Upper lobe of left lung (tissue), 6 donors: ENCODE measurements around the gene MS4A18. TPM values are rescaled to one million over a fixed set of nuclear protein-coding genes. Genes with fewer than 3 reads are reported as not detected.

ENCODE experiments used
- ATAC-seq, 2 donors: fragments of 200-7000 bp; cut with Tn5 transposase; one replicate each; pipeline ENCODE4 v1.9.1; 2022; ENCODE audit warnings: mild to moderate bottlenecking in 2 of 2, moderate library complexity in 2 of 2; ENCODE audit not compliant: low FRiP score in 2 of 2
- DNase-seq, 2 donors: peaks; one replicate each; pipeline ENCODE4 v3.0.0-alpha.2; 2019 to 2020
- H3K27ac ChIP-seq, 4 donors: fragments of 200-600 bp; sonication (generic); one replicate each; pipeline ENCODE4 v1.5.1; 2016 to 2019
- H3K27me3 ChIP-seq, 4 donors: fragments of 200-600 bp; sonication (generic); one replicate each; pipeline ENCODE4 v1.5.1; 2017 to 2019
- H3K36me3 ChIP-seq, 4 donors: fragments of 200-600 bp; sonication (generic); one replicate each; pipeline ENCODE4 v1.5.1; 2016 to 2019
- H3K4me1 ChIP-seq, 4 donors: fragments of 200-600 bp; sonication (generic); one replicate each; pipeline ENCODE4 v1.5.1; 2018 to 2019
- H3K4me3 ChIP-seq, 4 donors: fragments of 200-600 bp; sonication (generic); one replicate each; pipeline ENCODE4 v1.5.1; 2017 to 2019; ENCODE audit warnings: mild to moderate bottlenecking in 2 of 4, moderate library complexity in 1 of 4
- H3K9me3 ChIP-seq, 4 donors: fragments of 200-600 bp; sonication (generic); one replicate each; pipeline ENCODE4 v1.5.1; 2018 to 2019
- EP300 ChIP-seq, 4 donors: sonication (generic); formaldehyde crosslinking; IDR thresholded peaks; one replicate each; pipeline ENCODE4 v1.5.1; 2017; ENCODE audit warnings: antibody characterized with exemption in 4 of 4, control low read depth in 2 of 4
- POLR2A ChIP-seq, 4 donors: fragments of 450-650 bp; IDR thresholded peaks; one replicate each; pipeline ENCODE4 v1.5.1; 2016 to 2017; ENCODE audit warnings: antibody characterized with exemption in 4 of 4, mild to moderate bottlenecking in 2 of 4
- POLR2AphosphoS5 ChIP-seq, 2 donors: sonication (generic); formaldehyde crosslinking; IDR thresholded peaks; one replicate each; pipeline ENCODE4 v1.5.1; 2017; ENCODE audit warnings: antibody characterized with exemption in 2 of 2
- WGBS, 2 donors: methylation state at CpG; one replicate each; pipeline ENCODE4 v1.1.5; 2017 to 2018; 5-methylcytosine and 5-hydroxymethylcytosine counted together
- total RNA-seq, 6 donors: library from RNA; depleted of rRNA in 4 of 6; stranded (reverse); fragments of >200 nt in 4 of 6; gene quantifications; one replicate each; pipeline versions ENCODE4 v1.1.0 to v1.2.1, GENCODE V29; 2016 to 2021
- TF ChIP-seq, protein P1 (sequence below), 6 experiments: fragments of 450-650 bp in 4 of 6; fragments of 200-600 bp in 2 of 6; sonication (generic) in 2 of 6; IDR thresholded peaks; one replicate each; pipeline ENCODE4 v1.5.1; 2016 to 2019; ENCODE audit warnings: antibody characterized with exemption in 6 of 6
- donor health status: DM: no; HTN: no; CAD: no; lungs with moderate emphysema.
- donor health status: DM: no; HTN: yes; CAD: no; lungs with severe emphysema.

The MS4A18 gene
- total RNA-seq, 6 donors from 2014 or later = not detected

DNA sequence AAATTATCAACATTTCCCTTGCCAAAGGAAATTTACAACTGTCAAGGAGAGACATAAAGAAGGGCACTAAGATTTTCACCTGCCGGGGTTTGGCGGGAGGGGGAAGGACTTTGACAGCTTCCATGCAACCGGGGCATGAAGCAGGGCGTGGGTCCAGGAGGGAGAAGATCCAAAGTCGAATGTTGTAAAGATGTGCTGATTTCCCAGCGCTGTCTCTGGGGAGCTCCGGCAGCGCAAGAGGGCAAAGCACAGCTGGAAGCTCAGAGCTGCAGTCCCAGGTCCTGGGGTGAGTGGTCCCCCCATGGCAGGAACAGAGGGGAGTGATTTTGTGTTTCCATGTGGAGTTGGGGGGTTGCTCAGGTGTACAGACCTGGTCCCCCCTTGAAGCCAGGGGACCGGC lies 60.6 kb downstream of the MS4A18 start, which contains the start of gene MS4A10:
TSS of gene MS4A10 (plus strand) at position 198 of the 400 bp plus-strand sequence. CDS start 5,003 bp downstream, outside the sequence.
- no peak for TF ChIP-seq POLR2A (IDR thresholded peaks at IDR 0.05)
- TF ChIP-seq, protein P1, sequence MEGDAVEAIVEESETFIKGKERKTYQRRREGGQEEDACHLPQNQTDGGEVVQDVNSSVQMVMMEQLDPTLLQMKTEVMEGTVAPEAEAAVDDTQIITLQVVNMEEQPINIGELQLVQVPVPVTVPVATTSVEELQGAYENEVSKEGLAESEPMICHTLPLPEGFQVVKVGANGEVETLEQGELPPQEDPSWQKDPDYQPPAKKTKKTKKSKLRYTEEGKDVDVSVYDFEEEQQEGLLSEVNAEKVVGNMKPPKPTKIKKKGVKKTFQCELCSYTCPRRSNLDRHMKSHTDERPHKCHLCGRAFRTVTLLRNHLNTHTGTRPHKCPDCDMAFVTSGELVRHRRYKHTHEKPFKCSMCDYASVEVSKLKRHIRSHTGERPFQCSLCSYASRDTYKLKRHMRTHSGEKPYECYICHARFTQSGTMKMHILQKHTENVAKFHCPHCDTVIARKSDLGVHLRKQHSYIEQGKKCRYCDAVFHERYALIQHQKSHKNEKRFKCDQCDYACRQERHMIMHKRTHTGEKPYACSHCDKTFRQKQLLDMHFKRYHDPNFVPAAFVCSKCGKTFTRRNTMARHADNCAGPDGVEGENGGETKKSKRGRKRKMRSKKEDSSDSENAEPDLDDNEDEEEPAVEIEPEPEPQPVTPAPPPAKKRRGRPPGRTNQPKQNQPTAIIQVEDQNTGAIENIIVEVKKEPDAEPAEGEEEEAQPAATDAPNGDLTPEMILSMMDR (IDR thresholded peaks at IDR 0.05) = no peak
- no peak for TF ChIP-seq POLR2AphosphoS5 (IDR thresholded peaks at IDR 0.05)
- no peak for TF ChIP-seq EP300 (IDR thresholded peaks at IDR 0.05)
- H3K36me3 ChIP-seq = no peaks in the 10 kb centered on the region
- ATAC-seq (no peak), DNase-seq (no peak)
- H3K27ac ChIP-seq = no peak within 1 kb of the TSS
- no peak within 1 kb of the TSS for H3K4me3 ChIP-seq
- no peaks in the 10 kb centered on the region for H3K27me3 ChIP-seq
- H3K9me3 ChIP-seq = no peaks in the 10 kb centered on the region
- 55 to 66% methylated on average over 7 to 9 of the region's 9 CpGs for WGBS, 2 donors
- peaks cover 0 to 5% (median 2%) of the 10 kb centered on the region in 4 donors for H3K4me1 ChIP-seq

DNA sequence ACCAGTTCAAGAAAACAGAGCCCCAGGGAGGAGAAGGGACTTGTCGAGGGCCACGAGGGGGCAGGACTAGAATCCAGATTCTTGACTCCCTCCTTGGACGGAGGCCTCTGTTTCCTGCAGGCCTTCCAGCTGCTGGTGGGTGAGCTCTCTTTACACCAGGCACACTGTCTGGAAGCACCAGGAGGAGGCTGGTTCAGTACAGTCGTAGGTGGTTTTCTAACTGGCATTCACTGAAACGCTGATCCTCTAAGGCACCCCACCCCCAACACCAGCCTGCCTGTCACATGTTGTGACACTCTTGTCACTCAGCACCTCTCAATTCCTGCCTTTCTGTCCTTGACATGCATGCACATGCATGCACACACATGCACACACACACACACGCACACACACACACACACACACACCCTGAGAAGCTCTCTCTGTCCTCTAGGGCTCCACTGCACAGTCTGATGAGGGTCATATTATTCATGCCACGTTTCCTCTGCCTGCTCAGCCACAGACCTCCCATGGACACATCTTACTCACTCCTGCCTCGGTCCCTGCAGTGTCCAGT lies 61.4 kb downstream of the MS4A18 start:
- Histone ChIP-seq H3K4me1 (peaks cover 0 to 5% (median 2%) of the 10 kb centered on the region in 4 donors), H3K27me3 (no peaks in the 10 kb centered on the region), H3K36me3 (no peaks in the 10 kb centered on the region), H3K9me3 (no peaks in the 10 kb centered on the region), H3K27ac (no peak overlapping the region), H3K4me3 (no peak overlapping the region)
- no peak for ATAC-seq
- WGBS, 2 donors = 57 to 63% methylated on average over 7 to 8 of the region's 8 CpGs
- TF ChIP-seq EP300 (IDR thresholded peaks at IDR 0.05) (no peak), POLR2A (IDR thresholded peaks at IDR 0.05) (no peak), POLR2AphosphoS5 (IDR thresholded peaks at IDR 0.05) (no peak)
- TF ChIP-seq, protein P1 (IDR thresholded peaks at IDR 0.05) = no peak
- DNase-seq = no peak

DNA sequence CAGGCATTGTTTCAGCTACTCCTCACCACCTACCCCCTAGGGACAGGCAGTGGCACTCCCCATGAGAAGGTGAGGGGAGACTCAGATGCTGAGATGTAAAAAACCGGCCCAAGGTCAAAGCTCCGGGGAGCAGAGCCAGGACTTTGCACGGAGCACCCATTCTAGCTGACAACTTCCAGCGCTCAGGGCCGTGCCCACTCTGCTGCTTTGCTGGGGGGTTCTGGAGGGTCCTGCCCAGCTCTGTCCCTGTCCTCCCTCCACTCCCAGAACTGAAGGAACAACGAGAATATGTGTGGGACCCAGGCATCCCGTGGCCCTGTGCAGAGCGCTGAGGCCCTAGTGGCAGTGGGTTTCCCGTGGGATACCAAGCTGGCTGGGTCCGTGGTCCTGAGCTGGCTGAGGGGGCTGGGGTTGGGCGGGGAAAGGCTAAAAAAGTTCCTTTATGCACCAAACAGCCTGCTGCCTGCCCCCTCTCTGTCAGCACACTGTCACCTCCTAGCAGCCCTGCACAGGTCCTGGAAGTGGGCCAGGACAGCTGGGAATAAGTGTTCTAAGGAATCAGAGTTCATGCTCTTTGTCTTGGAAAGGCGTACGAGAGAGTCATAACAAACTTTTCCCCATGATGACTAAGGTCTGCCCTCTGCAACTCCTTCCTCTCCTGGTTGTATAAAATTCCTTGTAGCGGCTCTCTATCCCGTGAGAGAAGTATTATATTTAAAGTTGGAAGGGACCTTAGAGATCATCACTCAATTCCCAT lies 62.5 kb downstream of the MS4A18 start:
- H3K4me1 ChIP-seq = peaks cover 0 to 5% (median 2%) of the 10 kb centered on the region in 4 donors
- no peaks in the 10 kb centered on the region for H3K9me3 ChIP-seq
- DNase-seq (no peak), ATAC-seq (peak; percentile 5 to 40)
- H3K27me3 ChIP-seq = no peaks in the 10 kb centered on the region
- no peak overlapping the region for H3K27ac ChIP-seq
- TF ChIP-seq EP300 (IDR thresholded peaks at IDR 0.05) = no peak
- TF ChIP-seq POLR2AphosphoS5 (IDR thresholded peaks at IDR 0.05) = peak in 1 of 2 donors; percentile 50
- WGBS, 2 donors = 38 to 70% methylated on average over 6 to 15 of the region's 15 CpGs
- no peaks in the 10 kb centered on the region for H3K36me3 ChIP-seq
- H3K4me3 ChIP-seq = no peak overlapping the region

DNA sequence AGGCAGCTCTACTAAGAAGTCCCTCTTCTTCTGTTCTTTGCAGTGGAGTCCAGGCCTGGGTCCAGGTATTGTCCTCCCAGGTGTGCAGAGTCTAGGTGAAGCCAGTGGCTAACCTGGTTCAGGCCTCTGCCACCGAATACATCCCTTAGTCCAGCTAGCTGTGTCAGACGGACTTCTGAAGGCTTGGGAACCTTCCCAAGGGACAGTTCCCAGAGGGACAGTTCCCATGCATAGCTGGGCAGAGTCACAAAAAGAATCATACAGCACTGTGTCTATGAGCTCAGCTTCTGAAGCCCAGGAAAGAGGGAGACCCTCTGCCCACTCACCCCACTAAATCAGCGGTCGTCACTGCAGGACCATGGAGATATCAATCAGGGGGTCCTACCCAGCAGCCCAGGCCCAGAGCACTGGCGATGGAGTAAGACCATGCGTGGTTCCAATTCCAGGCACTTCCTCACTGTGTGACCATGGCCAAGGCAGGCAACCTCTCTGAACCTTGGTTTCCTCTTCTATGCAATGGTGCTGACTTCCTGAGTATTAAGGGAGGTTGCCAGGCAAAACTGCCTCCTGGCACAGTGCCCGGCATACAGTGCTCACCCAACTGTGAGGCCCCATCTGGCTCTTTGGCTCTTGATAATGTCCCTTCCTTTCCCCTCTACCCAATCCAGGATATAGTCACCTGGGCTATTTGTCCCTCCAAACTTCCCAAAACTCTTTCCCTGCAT lies 64.0 kb downstream of the MS4A18 start:
- TF ChIP-seq, protein P1 (IDR thresholded peaks at IDR 0.05) = no peak
- TF ChIP-seq POLR2A (IDR thresholded peaks at IDR 0.05) = no peak
- no peak for TF ChIP-seq EP300 (IDR thresholded peaks at IDR 0.05)
- no peak for TF ChIP-seq POLR2AphosphoS5 (IDR thresholded peaks at IDR 0.05)
- DNase-seq (no peak), ATAC-seq (no peak)
- H3K36me3 ChIP-seq = no peaks in the 10 kb centered on the region
- no peaks in the 10 kb centered on the region for H3K27me3 ChIP-seq
- no peak overlapping the region for H3K4me3 ChIP-seq
- H3K9me3 ChIP-seq = no peaks in the 10 kb centered on the region
- H3K27ac ChIP-seq = no peak overlapping the region
- WGBS, 2 donors = 79 to 91% methylated on average over 5 to 7 of the region's 7 CpGs
- peaks cover 0 to 5% (median 2%) of the 10 kb centered on the region in 4 donors for H3K4me1 ChIP-seq

DNA sequence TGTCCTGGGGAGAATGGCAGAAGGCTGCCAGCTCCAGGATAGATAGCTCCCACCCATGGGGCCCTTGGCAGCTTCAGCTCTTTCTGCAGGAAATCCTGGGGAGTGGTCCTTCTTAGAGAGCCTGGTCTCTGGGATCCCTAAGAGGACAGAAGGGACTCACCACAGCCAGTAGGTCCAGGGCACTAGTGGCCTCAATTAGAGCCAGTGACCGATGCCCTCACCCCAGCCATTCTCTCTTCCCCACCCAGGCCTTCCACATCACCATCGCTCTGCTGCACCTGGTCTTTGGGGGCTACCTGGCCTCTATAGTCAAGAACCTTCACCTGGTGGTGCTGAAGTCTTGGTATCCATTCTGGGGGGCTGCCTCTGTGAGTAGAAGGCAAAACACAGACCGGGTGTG lies 66.2 kb downstream of the MS4A18 start:
- ATAC-seq (no peak), DNase-seq (no peak)
- TF ChIP-seq POLR2AphosphoS5 (IDR thresholded peaks at IDR 0.05) (no peak), EP300 (IDR thresholded peaks at IDR 0.05) (no peak), POLR2A (IDR thresholded peaks at IDR 0.05) (no peak)
- TF ChIP-seq, protein P1 (IDR thresholded peaks at IDR 0.05) = no peak
- Histone ChIP-seq H3K27me3 (no peaks in the 10 kb centered on the region), H3K9me3 (no peaks in the 10 kb centered on the region), H3K4me3 (no peak overlapping the region), H3K36me3 (no peaks in the 10 kb centered on the region), H3K4me1 (peaks cover 0 to 5% (median 2%) of the 10 kb centered on the region in 4 donors), H3K27ac (no peak overlapping the region)
- WGBS, 2 donors = 94 to 97% methylated on average over 3 of the region's 3 CpGs
